ENCODE data around the gene ZNF541.

DNA sequence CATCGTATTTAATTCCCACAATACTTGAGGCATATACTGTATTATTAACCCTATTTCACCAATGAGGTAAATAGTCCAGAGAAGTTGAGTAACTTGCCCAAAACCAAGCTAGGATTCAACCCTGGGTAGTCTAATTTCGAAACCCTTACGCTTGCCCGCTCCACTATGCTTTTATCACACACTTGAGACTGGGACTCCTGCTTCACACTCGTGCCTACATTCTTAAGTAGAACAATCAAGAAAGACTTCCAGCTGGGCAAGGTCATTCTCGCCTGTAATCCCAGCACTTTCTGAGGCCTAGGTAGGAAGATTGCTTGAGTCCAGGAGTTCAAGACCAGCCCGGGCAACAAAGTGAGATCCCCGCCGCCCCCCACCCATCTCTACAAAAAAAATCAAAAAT lies 3.6 kb downstream of the ZNF541 start:
- TF ChIP-seq, protein P1, sequence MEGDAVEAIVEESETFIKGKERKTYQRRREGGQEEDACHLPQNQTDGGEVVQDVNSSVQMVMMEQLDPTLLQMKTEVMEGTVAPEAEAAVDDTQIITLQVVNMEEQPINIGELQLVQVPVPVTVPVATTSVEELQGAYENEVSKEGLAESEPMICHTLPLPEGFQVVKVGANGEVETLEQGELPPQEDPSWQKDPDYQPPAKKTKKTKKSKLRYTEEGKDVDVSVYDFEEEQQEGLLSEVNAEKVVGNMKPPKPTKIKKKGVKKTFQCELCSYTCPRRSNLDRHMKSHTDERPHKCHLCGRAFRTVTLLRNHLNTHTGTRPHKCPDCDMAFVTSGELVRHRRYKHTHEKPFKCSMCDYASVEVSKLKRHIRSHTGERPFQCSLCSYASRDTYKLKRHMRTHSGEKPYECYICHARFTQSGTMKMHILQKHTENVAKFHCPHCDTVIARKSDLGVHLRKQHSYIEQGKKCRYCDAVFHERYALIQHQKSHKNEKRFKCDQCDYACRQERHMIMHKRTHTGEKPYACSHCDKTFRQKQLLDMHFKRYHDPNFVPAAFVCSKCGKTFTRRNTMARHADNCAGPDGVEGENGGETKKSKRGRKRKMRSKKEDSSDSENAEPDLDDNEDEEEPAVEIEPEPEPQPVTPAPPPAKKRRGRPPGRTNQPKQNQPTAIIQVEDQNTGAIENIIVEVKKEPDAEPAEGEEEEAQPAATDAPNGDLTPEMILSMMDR (IDR thresholded peaks at IDR 0.05; ENCODE audit: extremely low read depth in 1 of 2, insufficient read depth in 1 of 2, low read depth in 1 of 2, low read length in 2 of 2), result no peak
- no peak for TF ChIP-seq EZH2 (IDR thresholded peaks at IDR 0.05; ENCODE audit: borderline replicate concordance, low read depth, low read length, severe bottlenecking)
- TF ChIP-seq, protein P2, sequence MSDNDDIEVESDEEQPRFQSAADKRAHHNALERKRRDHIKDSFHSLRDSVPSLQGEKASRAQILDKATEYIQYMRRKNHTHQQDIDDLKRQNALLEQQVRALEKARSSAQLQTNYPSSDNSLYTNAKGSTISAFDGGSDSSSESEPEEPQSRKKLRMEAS (IDR thresholded peaks at IDR 0.05; ENCODE audit: insufficient read depth, insufficient read length), result no peak
